Trophoblast cell (in vitro differentiated cells and primary cell): ENCODE data around the gene GPRASP2.

Experiments
- DNase-seq, 2 donors: peaks; one replicate each; pipeline ENCODE4 v3.0.0-alpha.2; 2016
- H2AFZ ChIP-seq: 2 replicates; pipeline ENCODE4 v1.6.1; 2013; ENCODE audit warnings: low read length, moderate library complexity, mild to moderate bottlenecking; ENCODE audit not compliant: insufficient read depth, poor library complexity
- H2AK5ac ChIP-seq: 2 replicates; pipeline ENCODE4 v1.6.1; 2013; ENCODE audit warnings: mild to moderate bottlenecking, low read length
- H2BK120ac ChIP-seq: 2 replicates; pipeline ENCODE4 v1.6.1; 2013; ENCODE audit warnings: low read length, mild to moderate bottlenecking, moderate library complexity; ENCODE audit not compliant: insufficient read depth, poor library complexity
- H2BK12ac ChIP-seq: 2 replicates; pipeline ENCODE4 v1.6.1; 2013; ENCODE audit warnings: mild to moderate bottlenecking, low read length, moderate library complexity
- H2BK5ac ChIP-seq: 2 replicates; pipeline ENCODE4 v1.6.1; 2013; ENCODE audit warnings: low read length, low read depth, moderate library complexity, mild to moderate bottlenecking; ENCODE audit not compliant: poor library complexity
- H3K14ac ChIP-seq: 2 replicates; pipeline ENCODE4 v1.6.1; 2013; ENCODE audit warnings: mild to moderate bottlenecking, low read length
- H3K18ac ChIP-seq: 2 replicates; pipeline ENCODE4 v1.6.1; 2013; ENCODE audit warnings: mild to moderate bottlenecking, low read length
- H3K23ac ChIP-seq: 2 replicates; pipeline ENCODE4 v1.6.1; 2013; ENCODE audit warnings: low read length
- H3K27ac ChIP-seq: 2 replicates; pipeline ENCODE4 v1.5.1; 2013; ENCODE audit warnings: low read depth, mild to moderate bottlenecking, inconsistent platforms, low read length, moderate library complexity
- H3K27me3 ChIP-seq: 2 replicates; pipeline ENCODE4 v1.6.1; 2013; ENCODE audit warnings: inconsistent platforms, mild to moderate bottlenecking, low read length, moderate library complexity; ENCODE audit not compliant: insufficient read depth
- H3K36me3 ChIP-seq, 2 experiments: 1 replicate in 1 of 2; 2 replicates in 1 of 2; pipeline ENCODE4 v1.6.1; 2013; ENCODE audit warnings: low read length in 2 of 2, mild to moderate bottlenecking in 2 of 2, moderate library complexity in 1 of 2; ENCODE audit not compliant: insufficient read depth in 2 of 2, control insufficient read depth in 1 of 2
- H3K4ac ChIP-seq: 2 replicates; pipeline ENCODE4 v1.6.1; 2013; ENCODE audit warnings: low read depth, mild to moderate bottlenecking, low read length, moderate library complexity
- H3K4me1 ChIP-seq, 2 experiments: 1 replicate in 1 of 2; 2 replicates in 1 of 2; pipeline ENCODE4 v1.6.1; 2013; ENCODE audit warnings: low read length in 2 of 2, mild to moderate bottlenecking in 2 of 2, moderate library complexity in 1 of 2; ENCODE audit not compliant: insufficient read depth in 2 of 2, control insufficient read depth in 1 of 2
- H3K4me2 ChIP-seq: 2 replicates; pipeline ENCODE4 v1.6.1; 2013; ENCODE audit warnings: inconsistent platforms, mild to moderate bottlenecking, low read length, moderate library complexity
- H3K4me3 ChIP-seq: 2 replicates; pipeline ENCODE4 v1.5.1; 2013; ENCODE audit warnings: mild to moderate bottlenecking, low read depth, low read length, inconsistent platforms
- H3K79me1 ChIP-seq: one replicate; pipeline ENCODE4 v1.6.1; 2013; ENCODE audit warnings: low read length
- H3K79me2 ChIP-seq: 2 replicates; pipeline ENCODE4 v1.6.1; 2013; ENCODE audit warnings: low read length, mild to moderate bottlenecking; ENCODE audit not compliant: control insufficient read depth, insufficient read depth, poor library complexity
- H3K9ac ChIP-seq: 2 replicates; pipeline ENCODE4 v1.6.1; 2013; ENCODE audit warnings: mild to moderate bottlenecking, low read length
- H3K9me3 ChIP-seq: 2 replicates; pipeline ENCODE4 v1.6.1; 2013; ENCODE audit warnings: low read depth, mild to moderate bottlenecking, control low read depth, inconsistent platforms, low read length; ENCODE audit not compliant: insufficient read depth
- H4K12ac ChIP-seq: 2 replicates; pipeline ENCODE4 v1.6.1; 2013; ENCODE audit warnings: low read depth, mild to moderate bottlenecking, low read length, moderate library complexity
- H4K8ac ChIP-seq: 2 replicates; pipeline ENCODE4 v1.6.1; 2013; ENCODE audit warnings: low read depth, mild to moderate bottlenecking, low read length, moderate library complexity
- H4K91ac ChIP-seq: one replicate; pipeline ENCODE4 v1.6.1; 2013; ENCODE audit warnings: low read depth, mild to moderate bottlenecking, low read length, moderate library complexity
- WGBS: extraction: QIAGEN DNeasy Blood & Tissue Kit; methylation state at CpG from one replicate; pipeline ENCODE4 v1.1.7; 2013; ENCODE audit warnings: missing lambda C conversion rate; ENCODE audit not compliant: insufficient read length, insufficient coverage; ENCODE audit errors: extremely low coverage; 5-methylcytosine and 5-hydroxymethylcytosine counted together

Gene GPRASP2

GRCh38 chrX:102712981-102713625 is 855 bp downstream of the GPRASP2 start:
- no CpG with 5 or more reads among the region's 23 CpGs for WGBS
- no peaks in the 10 kb centered on the region for H3K79me2 ChIP-seq

GRCh38 chrX:102714994-102715393 is 2.7 kb downstream of the GPRASP2 start:
- Histone ChIP-seq H3K4ac (no peak overlapping the region), H4K12ac (peak overlapping the region; percentile 54), H3K14ac (no peak overlapping the region), H2AFZ (no peak overlapping the region), H4K8ac (no peak overlapping the region), H2AK5ac (no peak overlapping the region), H3K9ac (no peak overlapping the region), H3K27ac (no peak overlapping the region), H3K4me3 (no peak overlapping the region), H3K9me3 (no peaks in the 10 kb centered on the region), H2BK120ac (no peak overlapping the region), H3K27me3 (peaks cover 3% of the 10 kb centered on the region), H3K79me1 (no peaks in the 10 kb centered on the region), H3K79me2 (no peaks in the 10 kb centered on the region), H3K36me3 (no peaks in the 10 kb centered on the region), H3K4me2 (no peak overlapping the region), H2BK5ac (no peak overlapping the region), H3K18ac (no peak overlapping the region), H3K4me1 (peaks cover 0 to 3% of the 10 kb centered on the region in 2 experiments), H4K91ac (no peak overlapping the region), H2BK12ac (no peak overlapping the region), H3K23ac (no peak overlapping the region)
- WGBS: no CpG with 5 or more reads among the region's 6 CpGs
- DNase-seq: no peak

More at GRCh38 chrX:102712981-102713625, 855 bp downstream of the GPRASP2 start:
- Histone ChIP-seq H3K36me3 (no peaks in the 10 kb centered on the region), H2AK5ac (no peak overlapping the region), H3K18ac (no peak overlapping the region), H3K27me3 (peaks cover 3% of the 10 kb centered on the region), H3K79me1 (no peaks in the 10 kb centered on the region), H3K4me1 (peaks cover 0 to 3% of the 10 kb centered on the region in 2 experiments), H3K9ac (no peak overlapping the region), H2BK120ac (no peak overlapping the region), H4K8ac (peak overlapping the region; percentile 62), H3K27ac (no peak overlapping the region), H3K4me3 (peak overlapping the region; percentile 77), H3K4me2 (peak overlapping the region; percentile 99), H3K4ac (no peak overlapping the region), H4K12ac (no peak overlapping the region), H3K23ac (no peak overlapping the region), H3K9me3 (no peaks in the 10 kb centered on the region), H2BK5ac (no peak overlapping the region), H2AFZ (peak overlapping the region; percentile 35), H4K91ac (no peak overlapping the region), H2BK12ac (no peak overlapping the region), H3K14ac (no peak overlapping the region)
- peak in 1 of 2 donors; percentile 60 for DNase-seq

- Histone ChIP-seq H3K9ac (no peak overlapping the region), H3K4me1 (peaks cover 0 to 5% of the 10 kb centered on the region in 2 experiments), H4K8ac (no peak overlapping the region), H4K91ac (no peak overlapping the region), H3K27ac (no peak overlapping the region), H3K9me3 (no peaks in the 10 kb centered on the region), H3K14ac (no peak overlapping the region), H2AFZ (no peak overlapping the region), H3K4ac (no peak overlapping the region), H3K79me2 (no peaks in the 10 kb centered on the region), H3K4me3 (no peak overlapping the region), H3K36me3 (no peaks in the 10 kb centered on the region), H2BK5ac (no peak overlapping the region), H2BK12ac (no peak overlapping the region), H2BK120ac (no peak overlapping the region), H2AK5ac (no peak overlapping the region), H4K12ac (no peak overlapping the region), H3K4me2 (no peak overlapping the region), H3K79me1 (no peaks in the 10 kb centered on the region), H3K18ac (no peak overlapping the region), H3K27me3 (peaks cover 3% of the 10 kb centered on the region), H3K23ac (no peak overlapping the region)
- no CpG with 5 or more reads among the region's 5 CpGs for whole genome bisulfite sequencing
- no peak for DNase-seq
Observed at GRCh38 chrX:102715967-102716366, 3.7 kb downstream of the GPRASP2 start.

GRCh38 chrX:102720237-102721168 is 8.3 kb downstream of the GPRASP2 start, which contains the start of gene GPRASP3:
TSS of gene GPRASP3 (plus strand) at chrX:102720743. CDS start at chrX:102748996, 28,253 bp downstream.
- H3K14ac ChIP-seq: no peak within 1 kb of the TSS
- peak within 1 kb of the TSS; percentile 69 for H4K8ac ChIP-seq
- no peak within 1 kb of the TSS for H2BK5ac ChIP-seq
- no peak within 1 kb of the TSS for H4K91ac ChIP-seq
- H3K79me1 ChIP-seq: no peaks in the 10 kb centered on the region
- H3K4ac ChIP-seq: no peak within 1 kb of the TSS
- no peaks in the 10 kb centered on the region for H3K36me3 ChIP-seq
- no CpG with 5 or more reads among the region's 31 CpGs for WGBS
- H2BK120ac ChIP-seq: no peak within 1 kb of the TSS
- H3K4me3 ChIP-seq: peak within 1 kb of the TSS; percentile 63
- peak within 1 kb of the TSS; percentile 61 for H3K4me2 ChIP-seq
- no peak within 1 kb of the TSS for H2BK12ac ChIP-seq
- no peaks in the 10 kb centered on the region for H3K27me3 ChIP-seq
- peak within 1 kb of the TSS; percentile 81 for H4K12ac ChIP-seq
- no peak within 1 kb of the TSS for H3K27ac ChIP-seq
- DNase-seq: peak; percentile 64 to 65
- no peak within 1 kb of the TSS for H3K18ac ChIP-seq
- H3K23ac ChIP-seq: no peak within 1 kb of the TSS
- peak within 1 kb of the TSS; percentile 58 for H2AFZ ChIP-seq
- no peaks in the 10 kb centered on the region for H3K9me3 ChIP-seq
- no peak within 1 kb of the TSS for H2AK5ac ChIP-seq
- H3K9ac ChIP-seq: no peak within 1 kb of the TSS
- H3K4me1 ChIP-seq: peaks cover 0 to 6% of the 10 kb centered on the region in 2 experiments
- H3K79me2 ChIP-seq: no peaks in the 10 kb centered on the region
